Measurements from ENCODE around the gene PTCD2. TPM values are rescaled to one million over a fixed set of nuclear protein-coding genes. Genes with fewer than 3 reads are reported as not detected.

The PTCD2 gene
- total and polyA plus RNA-seq, 2 donors (not counting 3 experiments of a cell fraction or from before 2014, with no cell fraction given), result 4.3 to 6.7 TPM

DNA sequence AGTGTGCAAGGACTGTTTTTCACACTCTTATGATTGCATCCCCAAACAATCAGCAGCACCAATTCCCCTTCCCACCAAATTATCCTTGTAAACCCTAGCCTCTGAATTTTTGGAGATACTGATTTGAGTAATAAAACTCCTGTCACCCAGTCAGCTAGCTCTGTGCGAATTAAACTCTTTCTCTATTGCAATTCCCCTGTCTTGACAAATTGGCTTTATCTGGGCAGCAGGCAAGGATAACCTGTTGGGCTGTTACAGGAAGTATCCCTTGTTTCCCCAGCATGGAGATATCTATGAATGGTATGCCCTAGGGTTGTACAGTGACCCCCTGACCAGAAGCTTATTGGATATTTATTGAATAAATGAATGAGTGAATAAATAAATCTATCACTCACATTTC lies 80.8 kb downstream of the PTCD2 start:
- Histone ChIP-seq H3K9me1 (replicated peaks; ENCODE audit: control insufficient read depth, extremely low read depth, insufficient read depth, low read length) (no peaks in the 10 kb centered on the region), H3K4me2 (ENCODE audit: insufficient read depth, low read length) (no peak overlapping the region), H4K20me1 (replicated peaks; ENCODE audit: control insufficient read depth, extremely low read depth, insufficient read depth, low read length) (no peaks in the 10 kb centered on the region), H3K27ac (ENCODE audit: insufficient read depth, low read depth, low read length) (no peak overlapping the region), H3K27me3 (ENCODE audit: control insufficient read depth in 2 of 2, insufficient read depth in 2 of 2, low read length in 2 of 2) (no peaks in the 10 kb centered on the region), H3K36me3 (ENCODE audit: control insufficient read depth in 2 of 2, extremely low read depth in 1 of 2, insufficient read depth in 2 of 2, low read length in 2 of 2) (no peaks in the 10 kb centered on the region), H3K79me2 (ENCODE audit: control insufficient read depth, insufficient read depth, low read length) (no peaks in the 10 kb centered on the region), H3K9ac (replicated peaks; ENCODE audit: extremely low read depth, insufficient read depth, low read length) (no peak overlapping the region), H3K4me3 (replicated peaks in 1 of 3; ENCODE audit: insufficient read depth in 1 of 3, low read depth in 1 of 3, low read length in 3 of 3) (no peak overlapping the region), H3K4me1 (ENCODE audit: control insufficient read depth, extremely low read depth, insufficient read depth, low read length) (no peaks in the 10 kb centered on the region), H3K9me3 (replicated peaks; ENCODE audit: control insufficient read depth, insufficient read depth, low read length) (no peaks in the 10 kb centered on the region), H2AFZ (ENCODE audit: low read depth, low read length) (no peak overlapping the region)
- TF ChIP-seq, protein P1, sequence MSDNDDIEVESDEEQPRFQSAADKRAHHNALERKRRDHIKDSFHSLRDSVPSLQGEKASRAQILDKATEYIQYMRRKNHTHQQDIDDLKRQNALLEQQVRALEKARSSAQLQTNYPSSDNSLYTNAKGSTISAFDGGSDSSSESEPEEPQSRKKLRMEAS (IDR thresholded peaks at IDR 0.05; ENCODE audit: insufficient read depth, insufficient read length), result no peak
- no peak for TF ChIP-seq POLR2A (IDR thresholded peaks at IDR 0.05; ENCODE audit: low read depth, low read length)
- TF ChIP-seq, protein P2, sequence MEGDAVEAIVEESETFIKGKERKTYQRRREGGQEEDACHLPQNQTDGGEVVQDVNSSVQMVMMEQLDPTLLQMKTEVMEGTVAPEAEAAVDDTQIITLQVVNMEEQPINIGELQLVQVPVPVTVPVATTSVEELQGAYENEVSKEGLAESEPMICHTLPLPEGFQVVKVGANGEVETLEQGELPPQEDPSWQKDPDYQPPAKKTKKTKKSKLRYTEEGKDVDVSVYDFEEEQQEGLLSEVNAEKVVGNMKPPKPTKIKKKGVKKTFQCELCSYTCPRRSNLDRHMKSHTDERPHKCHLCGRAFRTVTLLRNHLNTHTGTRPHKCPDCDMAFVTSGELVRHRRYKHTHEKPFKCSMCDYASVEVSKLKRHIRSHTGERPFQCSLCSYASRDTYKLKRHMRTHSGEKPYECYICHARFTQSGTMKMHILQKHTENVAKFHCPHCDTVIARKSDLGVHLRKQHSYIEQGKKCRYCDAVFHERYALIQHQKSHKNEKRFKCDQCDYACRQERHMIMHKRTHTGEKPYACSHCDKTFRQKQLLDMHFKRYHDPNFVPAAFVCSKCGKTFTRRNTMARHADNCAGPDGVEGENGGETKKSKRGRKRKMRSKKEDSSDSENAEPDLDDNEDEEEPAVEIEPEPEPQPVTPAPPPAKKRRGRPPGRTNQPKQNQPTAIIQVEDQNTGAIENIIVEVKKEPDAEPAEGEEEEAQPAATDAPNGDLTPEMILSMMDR (IDR thresholded peaks at IDR 0.05; ENCODE audit: extremely low read depth in 1 of 2, insufficient read depth in 1 of 2, low read depth in 1 of 2, low read length in 2 of 2), result no peak
- dilution Hi-C loops (cut with MboI; ENCODE audit: extremely low pct_ligation_motif_present, low sequenced_read_pairs), result no loop called here
- no TSS peak for BruUV-seq (replicated peaks)
- ChIA-PET POLR2A (no interaction called here), CTCF (interaction anchor here (1.5 to 2.2 kb wide), 2 partner anchors 13 to 35 kb away, joined by 3 to 7 read pairs; no protein-coding TSS in a partner anchor)
- DNase-seq (ENCODE audit: low read depth, low spot score), result no peak
- intact Hi-C loops (cut with micrococcal nuclease), result no loop called here
- no peak for FAIRE-seq

DNA sequence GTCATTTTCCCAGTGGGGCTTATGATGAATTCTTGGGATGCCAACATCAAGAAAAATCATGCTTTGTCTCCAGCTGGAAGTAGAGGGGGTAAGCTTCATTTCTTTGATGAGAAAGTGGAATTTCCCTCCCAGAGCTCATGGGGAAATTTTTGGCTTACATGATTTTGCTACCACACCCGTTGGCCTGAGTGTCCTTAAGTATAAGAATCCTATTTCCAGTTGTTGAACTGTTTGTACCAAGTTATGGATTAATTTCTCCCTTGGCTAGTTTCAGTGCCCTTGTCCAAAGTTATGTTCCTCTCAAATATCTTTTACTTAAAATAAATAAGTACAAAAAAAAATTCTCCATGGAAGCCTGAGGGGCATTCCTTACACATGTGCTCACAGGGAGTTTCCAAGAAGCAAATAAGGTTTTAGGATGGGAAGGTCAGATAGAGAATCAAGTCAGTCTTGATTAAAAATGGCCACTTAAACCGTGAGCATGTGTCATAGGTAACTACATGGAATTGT lies 82.3 kb downstream of the PTCD2 start:
- Histone ChIP-seq H3K9ac (replicated peaks; ENCODE audit: extremely low read depth, insufficient read depth, low read length) (no peak overlapping the region), H2AFZ (ENCODE audit: low read depth, low read length) (no peak overlapping the region), H4K20me1 (replicated peaks; ENCODE audit: control insufficient read depth, extremely low read depth, insufficient read depth, low read length) (no peaks in the 10 kb centered on the region), H3K27me3 (ENCODE audit: control insufficient read depth in 2 of 2, insufficient read depth in 2 of 2, low read length in 2 of 2) (no peaks in the 10 kb centered on the region), H3K4me3 (replicated peaks in 1 of 3; ENCODE audit: insufficient read depth in 1 of 3, low read depth in 1 of 3, low read length in 3 of 3) (no peak overlapping the region), H3K36me3 (ENCODE audit: control insufficient read depth in 2 of 2, extremely low read depth in 1 of 2, insufficient read depth in 2 of 2, low read length in 2 of 2) (no peaks in the 10 kb centered on the region), H3K79me2 (ENCODE audit: control insufficient read depth, insufficient read depth, low read length) (no peaks in the 10 kb centered on the region), H3K4me2 (ENCODE audit: insufficient read depth, low read length) (no peak overlapping the region), H3K4me1 (ENCODE audit: control insufficient read depth, extremely low read depth, insufficient read depth, low read length) (no peaks in the 10 kb centered on the region), H3K9me1 (replicated peaks; ENCODE audit: control insufficient read depth, extremely low read depth, insufficient read depth, low read length) (no peaks in the 10 kb centered on the region), H3K27ac (ENCODE audit: insufficient read depth, low read depth, low read length) (no peak overlapping the region), H3K9me3 (replicated peaks; ENCODE audit: control insufficient read depth, insufficient read depth, low read length) (no peaks in the 10 kb centered on the region)
- FAIRE-seq, result no peak
- BruUV-seq (replicated peaks), result no TSS peak
- CTCF ChIA-PET, result interaction anchor here (0.8 to 2.7 kb wide), 12 partner anchors 8 to 122 kb away, joined by 3 to 28 read pairs (median 4); no protein-coding TSS in a partner anchor
- POLR2A ChIA-PET, result no interaction called here
- intact Hi-C loops (cut with micrococcal nuclease), result no loop called here
- no peak for TF ChIP-seq POLR2A (IDR thresholded peaks at IDR 0.05; ENCODE audit: low read depth, low read length)
- no peak for TF ChIP-seq MYC (IDR thresholded peaks at IDR 0.05; ENCODE audit: low read depth, low read length)
- no peak for TF ChIP-seq EZH2 (IDR thresholded peaks at IDR 0.05; ENCODE audit: borderline replicate concordance, low read depth, low read length, severe bottlenecking)
- TF ChIP-seq, protein P2 (IDR thresholded peaks at IDR 0.05; ENCODE audit: extremely low read depth in 1 of 2, insufficient read depth in 1 of 2, low read depth in 1 of 2, low read length in 2 of 2), result no peak
- TF ChIP-seq JUN (IDR thresholded peaks at IDR 0.05; ENCODE audit: borderline replicate concordance, insufficient read depth, insufficient read length, low read depth), result no peak
- TF ChIP-seq, protein P1 (IDR thresholded peaks at IDR 0.05; ENCODE audit: insufficient read depth, insufficient read length), result no peak
- dilution Hi-C loops (cut with MboI; ENCODE audit: extremely low pct_ligation_motif_present, low sequenced_read_pairs), result no loop called here
- DNase-seq (ENCODE audit: low read depth, low spot score), result no peak
